Ovary (tissue), 3 donors: Measurements from ENCODE around the gene KCTD17.

ENCODE experiments used
- EP300 ChIP-seq: sonication (generic); formaldehyde crosslinking; IDR thresholded peaks from one replicate; pipeline ENCODE4 v1.6.1; 2017; ENCODE audit warnings: antibody characterized with exemption
- POLR2A ChIP-seq: fragments of 450-650 bp; IDR thresholded peaks from one replicate; pipeline ENCODE4 v1.6.1; 2017; ENCODE audit warnings: antibody characterized with exemption, mild to moderate bottlenecking, moderate library complexity
- TF ChIP-seq, protein P1 (sequence below), 3 donors: fragments of 450-650 bp in 2 of 3; fragments of 200-600 bp in 1 of 3; IDR thresholded peaks; one replicate each; pipeline versions ENCODE4 v1.5.1 to v1.8.0; 2016 to 2022; ENCODE audit warnings: antibody characterized with exemption in 3 of 3, mild to moderate bottlenecking in 1 of 3
- donor health status: DM: no; HTN: no; CAD: no.

DNA sequence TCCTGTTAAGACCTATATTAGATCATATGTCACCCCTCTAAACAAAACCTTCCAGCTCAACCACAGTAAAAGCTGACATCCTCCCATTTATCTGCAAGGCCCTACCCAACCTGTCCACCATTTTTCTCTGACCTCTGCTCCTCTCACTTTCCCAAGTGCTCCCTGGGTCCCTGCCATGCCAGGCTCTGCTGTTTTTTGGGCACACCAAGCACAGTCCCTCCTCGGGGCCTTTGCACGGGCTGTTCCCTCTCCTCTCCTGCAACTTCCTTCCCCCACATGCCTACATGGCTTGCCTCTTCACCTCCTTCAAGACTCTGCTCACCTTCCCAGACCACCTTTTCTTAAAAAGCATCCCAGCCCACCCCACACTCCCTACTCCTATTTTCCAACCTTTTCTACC lies 42.1 kb upstream of the KCTD17 start:
- TF ChIP-seq, protein P1, sequence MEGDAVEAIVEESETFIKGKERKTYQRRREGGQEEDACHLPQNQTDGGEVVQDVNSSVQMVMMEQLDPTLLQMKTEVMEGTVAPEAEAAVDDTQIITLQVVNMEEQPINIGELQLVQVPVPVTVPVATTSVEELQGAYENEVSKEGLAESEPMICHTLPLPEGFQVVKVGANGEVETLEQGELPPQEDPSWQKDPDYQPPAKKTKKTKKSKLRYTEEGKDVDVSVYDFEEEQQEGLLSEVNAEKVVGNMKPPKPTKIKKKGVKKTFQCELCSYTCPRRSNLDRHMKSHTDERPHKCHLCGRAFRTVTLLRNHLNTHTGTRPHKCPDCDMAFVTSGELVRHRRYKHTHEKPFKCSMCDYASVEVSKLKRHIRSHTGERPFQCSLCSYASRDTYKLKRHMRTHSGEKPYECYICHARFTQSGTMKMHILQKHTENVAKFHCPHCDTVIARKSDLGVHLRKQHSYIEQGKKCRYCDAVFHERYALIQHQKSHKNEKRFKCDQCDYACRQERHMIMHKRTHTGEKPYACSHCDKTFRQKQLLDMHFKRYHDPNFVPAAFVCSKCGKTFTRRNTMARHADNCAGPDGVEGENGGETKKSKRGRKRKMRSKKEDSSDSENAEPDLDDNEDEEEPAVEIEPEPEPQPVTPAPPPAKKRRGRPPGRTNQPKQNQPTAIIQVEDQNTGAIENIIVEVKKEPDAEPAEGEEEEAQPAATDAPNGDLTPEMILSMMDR (IDR thresholded peaks at IDR 0.05), result no peak
- TF ChIP-seq POLR2A (no peak), EP300 (no peak)
